Measurements from ENCODE around the gene ABCC3. TPM values are rescaled to one million over a fixed set of nuclear protein-coding genes. Genes with fewer than 3 reads are reported as not detected.

Gene ABCC3, protein sequence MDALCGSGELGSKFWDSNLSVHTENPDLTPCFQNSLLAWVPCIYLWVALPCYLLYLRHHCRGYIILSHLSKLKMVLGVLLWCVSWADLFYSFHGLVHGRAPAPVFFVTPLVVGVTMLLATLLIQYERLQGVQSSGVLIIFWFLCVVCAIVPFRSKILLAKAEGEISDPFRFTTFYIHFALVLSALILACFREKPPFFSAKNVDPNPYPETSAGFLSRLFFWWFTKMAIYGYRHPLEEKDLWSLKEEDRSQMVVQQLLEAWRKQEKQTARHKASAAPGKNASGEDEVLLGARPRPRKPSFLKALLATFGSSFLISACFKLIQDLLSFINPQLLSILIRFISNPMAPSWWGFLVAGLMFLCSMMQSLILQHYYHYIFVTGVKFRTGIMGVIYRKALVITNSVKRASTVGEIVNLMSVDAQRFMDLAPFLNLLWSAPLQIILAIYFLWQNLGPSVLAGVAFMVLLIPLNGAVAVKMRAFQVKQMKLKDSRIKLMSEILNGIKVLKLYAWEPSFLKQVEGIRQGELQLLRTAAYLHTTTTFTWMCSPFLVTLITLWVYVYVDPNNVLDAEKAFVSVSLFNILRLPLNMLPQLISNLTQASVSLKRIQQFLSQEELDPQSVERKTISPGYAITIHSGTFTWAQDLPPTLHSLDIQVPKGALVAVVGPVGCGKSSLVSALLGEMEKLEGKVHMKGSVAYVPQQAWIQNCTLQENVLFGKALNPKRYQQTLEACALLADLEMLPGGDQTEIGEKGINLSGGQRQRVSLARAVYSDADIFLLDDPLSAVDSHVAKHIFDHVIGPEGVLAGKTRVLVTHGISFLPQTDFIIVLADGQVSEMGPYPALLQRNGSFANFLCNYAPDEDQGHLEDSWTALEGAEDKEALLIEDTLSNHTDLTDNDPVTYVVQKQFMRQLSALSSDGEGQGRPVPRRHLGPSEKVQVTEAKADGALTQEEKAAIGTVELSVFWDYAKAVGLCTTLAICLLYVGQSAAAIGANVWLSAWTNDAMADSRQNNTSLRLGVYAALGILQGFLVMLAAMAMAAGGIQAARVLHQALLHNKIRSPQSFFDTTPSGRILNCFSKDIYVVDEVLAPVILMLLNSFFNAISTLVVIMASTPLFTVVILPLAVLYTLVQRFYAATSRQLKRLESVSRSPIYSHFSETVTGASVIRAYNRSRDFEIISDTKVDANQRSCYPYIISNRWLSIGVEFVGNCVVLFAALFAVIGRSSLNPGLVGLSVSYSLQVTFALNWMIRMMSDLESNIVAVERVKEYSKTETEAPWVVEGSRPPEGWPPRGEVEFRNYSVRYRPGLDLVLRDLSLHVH (N-terminal part only)
- 0.39 TPM for polyA plus RNA-seq (ENCODE audit: insufficient read length)

DNA sequence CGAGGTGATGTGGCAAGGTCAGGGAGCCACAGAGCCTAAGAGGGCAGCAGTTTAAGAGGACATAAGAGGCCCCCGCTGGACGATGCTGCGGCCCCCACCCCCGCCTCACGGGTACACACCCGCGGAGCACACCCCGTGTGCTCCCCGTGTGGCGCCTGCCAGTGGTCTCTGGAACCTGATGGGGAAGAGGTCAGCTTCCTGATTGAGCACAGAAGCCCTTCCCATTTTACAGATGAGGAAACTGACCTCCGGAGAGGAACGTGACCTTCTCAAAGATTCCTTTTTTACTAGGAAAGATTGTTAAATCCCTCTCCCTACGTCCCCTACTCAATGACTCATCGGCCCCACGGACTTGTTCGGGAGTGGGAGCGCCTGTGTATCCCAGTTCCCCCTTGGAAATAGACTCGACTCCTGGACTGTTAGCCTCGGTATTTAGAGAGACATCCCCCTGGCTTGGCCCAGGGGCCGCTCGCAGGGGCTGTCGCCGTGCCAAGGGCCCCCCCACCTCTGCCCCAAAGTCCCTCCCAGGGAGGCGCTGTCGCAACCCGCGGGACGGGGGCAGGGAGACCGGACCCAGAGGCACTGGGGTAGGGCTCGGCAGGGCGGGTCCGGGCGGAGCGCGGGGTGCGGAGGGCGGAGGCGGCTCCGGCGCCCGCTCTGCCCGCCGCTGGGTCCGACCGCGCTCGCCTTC is at the start of gene ABCC3:
TSS of gene ABCC3 (plus strand) at position 658 of the 691 bp plus-strand sequence. CDS start 56 bp downstream, outside the sequence.
- DNase-seq (ENCODE audit: low read depth): no peak

DNA sequence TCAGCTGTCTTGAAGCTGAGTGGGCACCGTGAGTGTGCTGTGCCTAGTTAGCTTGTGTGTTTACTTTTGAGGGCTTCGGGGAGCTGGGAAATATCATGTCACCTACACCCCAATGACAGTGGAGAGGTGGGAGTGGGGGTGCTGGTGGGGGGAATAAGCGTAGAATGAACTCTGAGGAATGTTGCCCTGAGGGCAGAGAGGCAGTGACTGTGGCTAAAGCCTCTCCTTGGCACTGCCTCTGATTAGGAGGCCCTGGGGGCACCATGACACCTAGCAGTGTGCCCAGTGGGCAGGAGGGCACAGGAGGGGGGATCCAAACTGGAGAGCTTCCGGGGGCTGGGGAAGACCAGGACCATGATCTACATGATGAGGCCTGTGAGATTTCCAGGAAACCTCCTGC is 49.3 kb upstream of the ABCC3 start:
- no peak for DNase-seq (ENCODE audit: low read depth)

DNA sequence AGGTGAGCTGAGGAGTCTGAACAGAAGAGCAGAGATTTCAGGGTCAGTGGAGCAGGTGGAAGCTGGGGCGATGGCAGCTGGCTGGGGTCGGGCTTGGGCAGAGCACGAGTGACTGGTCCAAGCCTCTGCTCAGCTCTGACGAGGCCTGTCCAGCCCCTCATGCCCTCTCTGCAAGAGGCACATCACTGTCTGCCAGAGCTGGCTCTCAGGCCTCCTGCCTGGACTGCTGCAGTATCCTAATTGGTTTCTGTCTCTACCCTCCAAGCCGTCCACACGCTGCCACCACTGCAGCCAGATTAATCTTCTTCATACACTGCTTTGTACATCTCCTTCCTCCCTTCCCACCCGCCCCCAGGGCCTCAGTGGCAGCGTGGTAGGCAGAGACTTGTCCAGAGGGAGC is 48.8 kb upstream of the ABCC3 start:
- no peak for DNase-seq (ENCODE audit: low read depth)

DNA sequence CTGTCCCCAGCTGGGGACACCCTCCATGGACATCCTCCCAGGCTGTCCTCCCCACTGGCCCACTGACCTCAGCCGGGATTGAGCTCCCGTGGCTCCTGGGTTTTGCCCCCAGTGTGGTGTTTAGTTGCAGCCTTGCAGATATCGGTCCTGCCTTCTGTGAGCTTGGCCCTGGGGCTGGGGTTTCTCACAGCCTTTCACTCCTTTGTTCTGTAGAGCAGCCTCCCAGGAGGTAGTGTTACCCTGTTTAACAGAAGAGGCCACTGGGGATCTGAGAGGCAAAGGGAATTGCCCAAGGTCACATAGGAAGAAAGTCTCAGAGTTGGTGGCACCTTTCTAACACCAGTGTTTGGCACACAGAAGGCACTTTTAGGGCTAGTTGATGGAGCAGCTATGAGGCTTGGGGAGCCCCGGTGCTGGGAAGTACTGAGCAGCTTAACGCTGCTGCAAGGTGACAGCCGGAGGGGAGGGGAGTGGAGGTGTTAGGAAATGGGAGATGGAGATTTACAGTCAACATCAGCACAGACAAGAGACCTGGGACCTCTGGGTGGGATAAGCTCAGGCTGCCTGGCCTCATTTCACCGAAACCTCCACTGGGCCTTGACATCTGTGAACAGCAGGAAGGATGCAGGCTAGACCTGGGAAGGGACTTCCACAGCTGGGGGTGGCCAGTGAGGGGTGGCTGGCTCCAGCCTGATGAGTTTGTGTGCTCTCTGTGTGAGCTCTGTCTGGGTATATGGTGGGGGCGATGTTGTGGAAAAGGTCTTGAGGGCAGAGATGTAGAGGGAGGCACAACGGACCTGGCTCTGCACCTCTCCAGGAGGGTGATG is 48.0 kb upstream of the ABCC3 start:
- DNase-seq (ENCODE audit: low read depth): no peak

DNA sequence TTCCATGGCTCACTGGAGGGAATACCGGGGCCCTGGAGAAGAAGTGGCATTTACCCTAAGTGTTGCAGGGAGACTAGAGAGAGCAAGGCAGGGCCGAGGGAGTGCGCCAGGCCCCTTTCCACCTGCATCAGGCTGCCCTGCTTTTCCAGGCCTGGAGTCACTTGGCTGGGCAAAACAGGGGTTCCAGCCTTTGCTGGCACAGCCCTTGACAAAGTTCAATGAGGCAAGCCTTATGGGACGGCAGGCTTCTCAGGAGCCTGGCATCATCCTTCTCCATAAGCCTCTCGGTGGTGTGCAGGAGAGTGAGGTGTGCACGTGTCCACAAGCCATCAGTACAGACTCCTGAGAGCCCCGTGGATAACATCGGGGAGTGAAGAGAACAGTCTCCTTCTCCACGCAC is 47.1 kb upstream of the ABCC3 start:
- DNase-seq (ENCODE audit: low read depth): no peak

DNA sequence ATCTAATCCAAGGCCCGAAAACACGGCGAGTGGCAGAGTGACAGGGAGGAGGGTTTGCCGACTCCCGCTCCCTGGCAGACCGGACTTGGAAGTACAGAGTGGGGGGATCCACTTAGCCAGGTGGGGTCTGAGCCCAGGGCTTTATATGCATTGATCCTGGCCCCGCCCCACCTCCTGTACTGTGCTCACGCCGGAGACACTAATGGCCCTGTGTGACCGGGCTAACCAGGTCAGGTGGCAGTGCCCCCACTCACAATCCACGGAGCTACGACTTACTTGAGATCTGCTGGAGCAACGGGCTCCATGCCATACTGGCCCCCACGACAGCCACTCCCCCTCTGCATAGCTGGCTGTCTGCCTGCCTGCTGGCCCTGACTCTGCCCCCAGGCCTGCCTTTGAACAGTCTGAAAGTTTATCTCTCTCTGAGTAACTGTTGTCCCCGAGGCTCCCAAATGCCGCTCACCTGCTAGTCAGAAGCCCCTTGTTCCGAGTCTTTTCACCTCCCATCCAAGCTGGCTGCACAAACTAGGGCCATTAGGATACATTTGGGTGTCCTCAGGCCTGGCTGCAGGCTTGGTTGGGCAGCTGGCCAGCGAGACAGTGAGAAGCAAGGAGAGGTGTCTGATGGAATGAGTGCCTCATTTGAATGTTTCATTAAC is 46.2 kb upstream of the ABCC3 start:
- no peak for DNase-seq (ENCODE audit: low read depth)

DNA sequence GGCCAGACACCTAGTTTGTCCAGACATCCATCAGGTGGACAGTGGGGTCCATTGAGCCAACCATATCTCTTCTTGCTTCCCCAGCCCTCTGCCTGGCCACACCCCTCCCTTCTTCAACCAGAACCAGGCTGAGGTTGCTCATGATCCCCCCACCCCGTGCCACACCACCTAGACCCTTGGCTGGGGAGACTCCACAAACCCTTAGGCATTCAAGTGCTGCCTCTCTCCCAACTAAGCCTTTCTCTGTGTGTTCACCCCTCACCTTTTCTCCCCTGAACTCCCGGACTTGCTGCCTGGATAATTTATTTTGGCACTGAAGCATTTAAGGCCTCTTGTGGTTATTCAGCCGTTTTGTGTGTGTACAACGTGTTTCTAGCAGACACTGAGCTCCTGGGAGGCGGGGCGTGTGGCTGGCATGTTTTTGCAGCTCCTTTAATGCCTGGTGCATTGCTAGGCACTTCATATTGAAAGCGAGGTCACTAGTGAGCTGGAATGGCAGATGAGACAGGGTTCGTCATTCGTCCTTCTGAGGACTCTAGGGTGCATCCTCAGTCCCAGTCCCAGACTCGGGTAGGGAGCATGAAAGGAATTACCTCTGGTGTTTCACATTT is 45.5 kb upstream of the ABCC3 start:
- DNase-seq (ENCODE audit: low read depth): no peak

DNA sequence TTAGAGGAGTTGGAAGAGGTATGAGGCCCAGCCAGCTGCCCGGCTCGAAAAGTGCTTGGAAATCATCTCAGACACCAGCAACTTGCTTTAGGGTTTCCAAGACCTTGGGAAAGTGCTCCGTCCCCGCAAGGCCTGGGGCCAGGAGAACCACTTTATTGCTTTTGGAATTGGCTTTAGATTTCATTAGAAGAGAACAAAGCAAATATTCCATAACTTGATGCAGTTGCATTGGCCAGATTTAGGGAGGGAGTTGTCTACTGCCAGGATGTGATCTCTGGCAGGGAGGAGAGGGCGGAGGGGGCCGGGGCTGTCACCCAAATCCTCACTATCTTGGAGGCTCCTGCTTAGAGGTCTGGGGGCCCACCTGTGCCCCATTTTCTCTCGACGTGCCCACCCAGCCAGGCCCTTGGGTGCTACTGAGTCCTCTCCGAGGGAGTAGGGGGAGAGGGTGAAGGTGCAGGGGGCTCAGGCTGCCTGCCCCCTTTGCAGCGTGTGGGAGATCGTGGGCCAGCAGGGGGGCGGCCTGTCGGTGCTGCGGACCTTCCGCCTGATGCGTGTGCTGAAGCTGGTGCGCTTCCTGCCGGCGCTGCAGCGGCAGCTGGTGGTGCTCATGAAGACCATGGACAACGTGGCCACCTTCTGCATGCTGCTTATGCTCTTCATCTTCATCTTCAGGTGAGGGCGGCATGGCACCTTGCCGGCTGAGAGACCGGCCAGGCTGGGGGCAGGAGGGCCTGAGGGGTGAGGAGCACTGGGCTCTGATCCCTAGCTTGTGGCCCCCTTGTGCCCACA is 43.5 kb upstream of the ABCC3 start:
- DNase-seq (ENCODE audit: low read depth): no peak

DNA sequence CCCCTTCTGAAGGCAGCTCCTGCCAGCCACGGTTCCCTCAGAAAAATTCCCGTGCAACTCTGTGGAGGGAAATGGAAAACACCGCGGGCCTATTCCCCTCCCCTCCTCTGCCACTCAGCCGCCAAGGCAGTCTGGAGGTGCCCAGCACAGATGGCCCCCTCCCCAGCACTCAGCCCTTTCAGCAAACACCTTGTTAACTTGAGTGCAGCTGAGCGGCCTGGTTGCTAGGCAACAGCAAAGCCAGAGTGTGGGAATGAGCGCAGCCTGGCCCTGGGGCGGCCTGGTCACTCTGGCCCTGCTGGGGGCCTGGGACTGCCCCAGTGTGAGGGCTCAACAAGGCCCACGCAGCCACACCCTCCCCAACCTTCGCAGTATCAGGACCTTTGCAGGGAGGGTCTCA is 41.4 kb upstream of the ABCC3 start:
- no peak for DNase-seq (ENCODE audit: low read depth)

DNA sequence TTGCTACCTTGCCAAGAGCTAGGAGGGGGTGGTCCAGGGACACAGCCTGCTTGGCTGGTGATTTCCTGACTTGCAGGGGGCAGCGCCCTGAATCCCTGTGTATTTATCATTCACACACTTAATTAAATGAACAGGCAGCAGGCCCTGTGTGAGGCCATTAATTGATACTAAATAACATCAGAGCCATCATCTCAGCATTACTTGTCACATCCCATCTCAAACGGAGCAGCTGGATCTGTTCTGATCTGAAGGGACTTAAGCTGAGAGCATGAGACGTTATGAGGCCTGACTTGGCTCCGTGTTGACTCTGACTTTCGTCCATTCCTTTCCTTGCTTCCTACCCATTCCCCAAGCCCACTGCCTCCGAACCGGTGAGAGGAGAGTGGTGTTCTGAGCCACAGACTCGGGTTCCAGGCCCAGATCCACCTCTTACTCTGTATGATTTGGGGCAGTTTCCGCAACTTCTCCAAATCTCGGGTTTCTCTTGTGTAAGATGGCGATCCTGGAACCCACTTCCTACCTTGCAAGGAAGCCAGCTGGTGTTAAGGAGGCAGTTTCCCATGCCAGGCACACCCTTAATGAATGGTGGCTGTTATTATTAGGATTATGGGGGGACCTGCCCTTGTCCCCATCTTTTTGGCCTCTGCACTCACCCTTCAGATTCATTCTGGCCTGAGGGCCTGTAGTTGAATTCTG is 40.4 kb upstream of the ABCC3 start:
- DNase-seq (ENCODE audit: low read depth): no peak

DNA sequence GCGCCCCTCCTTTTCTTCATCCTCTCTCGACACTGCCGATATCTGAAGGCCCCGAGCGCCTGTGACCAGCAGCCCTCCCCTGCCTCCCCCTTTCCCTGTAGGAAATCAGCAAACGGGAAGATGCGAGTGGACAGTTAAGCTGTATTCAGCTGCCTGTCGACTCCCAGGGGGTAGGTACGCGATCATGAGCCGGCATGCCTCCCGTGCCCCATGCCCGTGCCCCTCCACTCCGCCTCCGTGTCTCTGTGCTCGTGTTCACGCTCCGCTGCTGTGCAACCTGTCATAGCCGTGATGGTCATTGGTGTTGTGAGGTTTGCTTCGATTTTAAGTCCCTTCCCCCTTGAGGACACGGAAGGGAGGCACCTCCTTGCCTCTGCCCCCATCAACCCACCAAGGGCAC is 39.8 kb upstream of the ABCC3 start:
- no peak for DNase-seq (ENCODE audit: low read depth)

DNA sequence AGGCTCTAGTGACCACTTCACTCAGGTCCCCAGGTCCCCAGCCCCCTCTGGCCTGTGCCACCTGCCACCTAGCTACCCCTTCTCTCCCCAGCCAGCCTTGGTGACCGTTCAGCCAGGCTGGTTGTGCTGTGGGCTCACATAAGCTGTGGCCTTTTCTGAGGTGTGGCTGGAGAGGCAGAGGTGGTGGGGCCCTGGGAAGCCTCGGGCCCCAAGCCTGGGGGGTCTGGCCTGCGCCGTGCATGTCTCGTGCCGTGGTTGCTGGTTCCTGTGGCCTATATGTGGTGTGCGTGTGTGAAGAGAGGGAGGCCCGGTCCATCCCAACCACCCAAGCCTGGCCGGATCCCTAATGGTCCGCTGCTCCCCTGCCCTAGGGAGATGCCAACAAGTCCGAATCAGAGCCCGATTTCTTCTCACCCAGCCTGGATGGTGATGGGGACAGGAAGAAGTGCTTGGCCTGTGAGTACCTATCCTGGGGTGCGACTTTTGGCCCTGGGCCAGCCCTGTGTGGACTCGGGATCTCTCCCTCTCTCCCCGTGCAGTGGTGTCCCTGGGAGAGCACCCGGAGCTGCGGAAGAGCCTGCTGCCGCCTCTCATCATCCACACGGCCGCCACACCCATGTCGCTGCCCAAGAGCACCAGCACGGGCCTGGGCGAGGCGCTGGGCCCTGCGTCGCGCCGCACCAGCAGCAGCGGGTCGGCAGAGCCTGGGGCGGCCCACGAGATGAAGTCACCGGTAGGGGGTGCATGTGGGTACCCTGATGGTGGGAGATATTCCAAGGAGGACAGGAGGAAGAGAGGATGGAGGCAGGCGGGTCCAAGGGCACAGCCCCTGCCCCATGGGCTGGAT is 38.3 kb upstream of the ABCC3 start:
- no peak for DNase-seq (ENCODE audit: low read depth)

DNA sequence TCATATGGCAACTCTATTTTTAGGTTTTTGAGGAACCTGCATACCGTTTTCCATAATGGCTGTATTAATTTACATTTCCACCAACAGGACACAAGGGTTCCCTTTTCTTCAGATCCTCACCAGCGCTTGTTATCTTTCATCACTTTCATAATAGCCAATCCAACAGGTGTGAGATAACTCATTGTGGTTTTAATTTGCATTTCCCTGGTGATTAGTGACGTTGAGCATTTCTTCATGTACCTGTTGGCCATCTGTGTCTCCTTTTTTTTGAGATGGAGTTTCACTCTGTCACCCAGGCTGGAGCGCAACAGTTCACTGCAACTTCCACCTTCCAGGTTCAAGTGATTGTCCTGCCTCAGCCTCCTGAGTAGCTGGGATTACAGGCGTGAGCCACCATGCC is 36.2 kb upstream of the ABCC3 start:
- no peak for DNase-seq (ENCODE audit: low read depth)

DNA sequence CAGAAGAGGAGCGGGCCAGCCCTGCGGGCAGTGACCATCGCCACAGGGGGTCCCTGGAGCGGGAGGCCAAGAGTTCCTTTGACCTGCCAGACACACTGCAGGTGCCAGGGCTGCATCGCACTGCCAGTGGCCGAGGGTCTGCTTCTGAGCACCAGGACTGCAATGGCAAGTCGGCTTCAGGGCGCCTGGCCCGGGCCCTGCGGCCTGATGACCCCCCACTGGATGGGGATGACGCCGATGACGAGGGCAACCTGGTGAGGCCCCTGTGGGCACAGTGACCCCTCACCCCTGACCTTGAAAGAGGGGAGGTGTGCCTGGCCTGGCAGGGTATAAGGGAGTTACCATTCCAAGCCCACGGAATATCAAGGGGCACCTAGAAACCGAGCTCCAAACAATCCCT is 35.1 kb upstream of the ABCC3 start:
- DNase-seq (ENCODE audit: low read depth): no peak

DNA sequence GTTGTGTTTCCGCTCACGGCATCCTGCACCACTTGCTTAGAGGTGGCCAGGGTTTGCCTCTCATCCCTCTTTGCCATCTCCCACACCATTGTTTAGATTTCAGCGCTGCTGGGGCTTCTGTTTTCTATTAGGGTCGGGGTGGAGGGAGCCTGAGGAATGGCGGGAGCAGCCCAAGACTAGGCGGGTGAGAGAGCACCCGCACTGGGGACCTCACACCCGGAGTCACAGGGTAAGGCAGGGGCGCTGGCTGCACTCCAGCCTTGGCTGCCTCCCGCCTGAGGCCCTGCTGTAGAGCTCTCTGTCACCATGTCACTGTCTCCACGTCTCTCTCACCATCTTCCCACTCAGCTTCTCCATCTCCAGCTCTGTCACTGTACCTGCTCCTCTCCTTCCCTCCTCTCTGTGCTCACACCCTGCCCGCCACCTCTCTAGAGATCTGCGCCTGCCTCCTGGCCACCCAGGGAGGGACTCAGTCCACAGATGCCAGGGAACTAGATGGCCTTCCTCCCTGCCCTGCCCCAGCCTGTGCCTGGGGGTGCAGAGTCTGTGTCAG is 32.8 kb upstream of the ABCC3 start:
- DNase-seq (ENCODE audit: low read depth): no peak

DNA sequence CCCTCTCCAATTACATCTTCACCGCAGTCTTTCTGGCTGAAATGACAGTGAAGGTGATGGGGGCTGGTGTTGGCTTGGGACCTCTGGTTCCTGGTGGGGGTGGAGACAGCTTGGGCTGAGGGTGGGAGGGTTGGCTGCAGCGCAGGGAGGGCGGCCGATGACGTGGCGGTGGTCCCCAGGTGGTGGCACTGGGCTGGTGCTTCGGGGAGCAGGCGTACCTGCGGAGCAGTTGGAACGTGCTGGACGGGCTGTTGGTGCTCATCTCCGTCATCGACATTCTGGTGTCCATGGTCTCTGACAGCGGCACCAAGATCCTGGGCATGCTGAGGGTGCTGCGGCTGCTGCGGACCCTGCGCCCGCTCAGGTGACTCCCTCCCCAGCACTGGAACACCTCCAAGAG is 31.8 kb upstream of the ABCC3 start:
- no peak for DNase-seq (ENCODE audit: low read depth)

DNA sequence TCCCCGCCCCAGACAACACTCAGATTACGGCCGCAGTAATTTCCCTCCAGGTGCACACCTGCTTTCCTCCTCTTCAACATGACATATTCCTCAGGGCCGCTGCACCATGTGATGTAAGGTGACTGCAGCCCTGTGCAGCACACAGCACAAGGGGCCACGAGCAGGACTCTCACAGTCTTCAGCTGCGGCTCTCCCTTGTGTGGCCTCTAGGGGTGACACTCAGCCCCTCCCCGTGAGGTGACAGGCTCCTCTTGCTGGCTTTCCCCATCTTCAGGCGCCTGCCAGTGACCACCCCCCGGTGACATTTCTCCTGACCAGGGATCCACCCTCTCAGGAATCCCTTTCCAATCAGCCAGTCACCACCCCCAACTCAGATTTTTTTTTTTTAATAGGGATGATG is 31.3 kb upstream of the ABCC3 start:
- DNase-seq (ENCODE audit: low read depth): no peak
